Brain microvascular endothelial cell (primary cell): ENCODE data around the gene ABLIM1.
A peak's percentile ranks its signal among the peaks of the same experiment; 100 is the strongest.

Experiments
- DNase-seq: peaks from one replicate; pipeline ENCODE4 v3.0.0-alpha.2; 2020
- H3K27ac ChIP-seq: fragments of 250-450 bp; sonication (Bioruptor Pico); 2 replicates; pipeline ENCODE4 v1.5.1; 2020; ENCODE audit warnings: mild to moderate bottlenecking, moderate library complexity
- H3K27me3 ChIP-seq: fragments of 250-450 bp; sonication (Bioruptor Pico); replicated peaks from 2 replicates; pipeline ENCODE4 v1.5.1; 2020; ENCODE audit warnings: mild to moderate bottlenecking
- H3K36me3 ChIP-seq: fragments of 250-450 bp; sonication (Bioruptor Pico); replicated peaks from 2 replicates; pipeline ENCODE4 v1.5.1; 2020; ENCODE audit warnings: mild to moderate bottlenecking
- H3K4me3 ChIP-seq: 2 replicates; pipeline ENCODE4 v1.5.1; 2011; ENCODE audit warnings: low read depth, mild to moderate bottlenecking, control low read depth, low read length, moderate library complexity
- in situ Hi-C: cut with HindIII; loops from 2 replicates; pipeline ENCODE4 v1.10.0; 2017; ENCODE audit warnings: low sequenced_read_pairs, low pct_ligation_motif_present
- TF ChIP-seq, protein P1 (sequence below): IDR thresholded peaks from 2 replicates; pipeline ENCODE4 v1.5.1; 2011; ENCODE audit warnings: low read depth, mild to moderate bottlenecking, moderate library complexity, low read length, control low read depth, inconsistent platforms; ENCODE audit errors: missing control alignments

Gene ABLIM1

DNA sequence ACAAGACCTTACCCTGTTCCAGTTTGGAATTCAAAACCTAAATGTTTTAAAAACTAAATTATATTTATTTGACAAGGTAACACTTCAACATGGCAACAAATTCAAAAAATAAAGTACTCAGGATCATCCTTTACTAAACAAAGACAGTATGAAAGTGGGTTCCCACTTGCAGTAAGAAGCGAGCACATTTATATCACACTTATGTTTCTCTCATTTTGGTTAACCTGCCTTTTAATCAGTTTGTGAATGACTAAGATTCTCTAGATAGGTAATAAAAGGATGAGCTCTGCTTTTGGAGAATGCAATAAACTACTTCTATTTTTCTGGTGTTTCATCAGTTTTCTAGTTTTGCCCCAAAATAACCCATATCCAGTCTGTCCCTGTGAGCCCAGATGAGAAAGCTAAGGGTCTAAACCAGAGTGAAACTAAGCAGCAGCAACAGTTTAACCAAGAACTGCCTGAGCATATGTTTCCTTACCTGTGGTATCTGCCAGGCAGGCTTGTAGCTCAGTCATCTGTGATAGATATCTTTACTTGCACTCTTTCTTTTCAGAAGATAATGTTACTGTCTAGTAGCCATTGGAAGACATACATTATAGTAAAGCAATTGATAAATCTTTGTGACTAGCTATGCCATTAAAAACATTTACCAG is 64.1 kb downstream of the ABLIM1 start:
- DNase-seq = no peak
- in situ Hi-C loops = no loop called here
- no peaks in the 10 kb centered on the region for H3K27me3 ChIP-seq
- H3K4me3 ChIP-seq = no peak overlapping the region
- TF ChIP-seq, protein P1, sequence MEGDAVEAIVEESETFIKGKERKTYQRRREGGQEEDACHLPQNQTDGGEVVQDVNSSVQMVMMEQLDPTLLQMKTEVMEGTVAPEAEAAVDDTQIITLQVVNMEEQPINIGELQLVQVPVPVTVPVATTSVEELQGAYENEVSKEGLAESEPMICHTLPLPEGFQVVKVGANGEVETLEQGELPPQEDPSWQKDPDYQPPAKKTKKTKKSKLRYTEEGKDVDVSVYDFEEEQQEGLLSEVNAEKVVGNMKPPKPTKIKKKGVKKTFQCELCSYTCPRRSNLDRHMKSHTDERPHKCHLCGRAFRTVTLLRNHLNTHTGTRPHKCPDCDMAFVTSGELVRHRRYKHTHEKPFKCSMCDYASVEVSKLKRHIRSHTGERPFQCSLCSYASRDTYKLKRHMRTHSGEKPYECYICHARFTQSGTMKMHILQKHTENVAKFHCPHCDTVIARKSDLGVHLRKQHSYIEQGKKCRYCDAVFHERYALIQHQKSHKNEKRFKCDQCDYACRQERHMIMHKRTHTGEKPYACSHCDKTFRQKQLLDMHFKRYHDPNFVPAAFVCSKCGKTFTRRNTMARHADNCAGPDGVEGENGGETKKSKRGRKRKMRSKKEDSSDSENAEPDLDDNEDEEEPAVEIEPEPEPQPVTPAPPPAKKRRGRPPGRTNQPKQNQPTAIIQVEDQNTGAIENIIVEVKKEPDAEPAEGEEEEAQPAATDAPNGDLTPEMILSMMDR = no peak
- no peaks in the 10 kb centered on the region for H3K36me3 ChIP-seq
- no peak overlapping the region for H3K27ac ChIP-seq

DNA sequence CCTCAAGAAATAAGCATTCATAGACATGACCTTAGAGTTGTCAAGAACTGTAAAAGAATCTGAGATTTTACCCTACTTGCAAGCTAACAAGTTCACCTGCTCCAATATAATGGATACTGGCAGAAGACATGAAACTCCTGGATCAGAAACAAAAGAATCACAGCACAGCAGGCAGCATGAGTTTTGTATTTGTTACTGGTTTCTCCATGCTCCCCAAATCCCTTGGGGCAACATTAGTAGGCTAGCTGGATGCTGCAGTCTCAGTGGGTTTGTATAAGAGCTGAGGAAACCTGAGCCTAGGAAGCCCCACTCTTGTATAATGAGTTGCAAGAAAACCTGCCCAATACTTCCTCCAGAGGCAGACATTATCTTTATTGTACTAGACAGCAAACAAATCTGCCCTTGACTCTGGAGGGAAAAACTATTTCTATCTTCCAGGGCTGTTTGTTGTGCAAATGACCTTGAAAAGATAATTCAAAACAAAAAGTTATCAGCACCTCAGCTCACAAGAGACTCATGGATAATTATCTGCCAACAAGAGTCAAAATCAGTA is 64.8 kb downstream of the ABLIM1 start:
- no peak overlapping the region for H3K27ac ChIP-seq
- H3K36me3 ChIP-seq = no peaks in the 10 kb centered on the region
- no peaks in the 10 kb centered on the region for H3K27me3 ChIP-seq
- TF ChIP-seq, protein P1 = no peak
- DNase-seq = no peak
- no peak overlapping the region for H3K4me3 ChIP-seq
- in situ Hi-C loops = no loop called here

DNA sequence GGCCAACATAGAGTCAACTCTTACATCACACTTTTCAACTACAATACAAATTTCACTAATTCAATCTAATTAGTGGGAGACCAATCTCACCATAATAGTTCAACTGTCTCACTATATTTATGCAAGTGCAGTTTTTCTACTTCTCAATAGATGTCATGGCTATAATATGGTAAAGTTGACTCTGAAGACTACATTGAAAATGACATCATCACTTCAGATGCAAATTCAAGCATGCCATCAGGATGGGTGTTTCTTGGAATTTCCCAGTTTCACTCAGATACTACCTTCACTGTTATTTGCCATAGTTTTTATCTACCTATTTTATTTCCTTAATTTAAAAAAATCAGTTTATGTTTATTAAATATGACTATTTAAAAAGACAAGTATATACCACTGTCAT is 67.1 kb downstream of the ABLIM1 start:
- TF ChIP-seq, protein P1 = no peak
- H3K27me3 ChIP-seq = no peaks in the 10 kb centered on the region
- in situ Hi-C loops = no loop called here
- no peak overlapping the region for H3K4me3 ChIP-seq
- H3K36me3 ChIP-seq = no peaks in the 10 kb centered on the region
- H3K27ac ChIP-seq = no peak overlapping the region
- no peak for DNase-seq

DNA sequence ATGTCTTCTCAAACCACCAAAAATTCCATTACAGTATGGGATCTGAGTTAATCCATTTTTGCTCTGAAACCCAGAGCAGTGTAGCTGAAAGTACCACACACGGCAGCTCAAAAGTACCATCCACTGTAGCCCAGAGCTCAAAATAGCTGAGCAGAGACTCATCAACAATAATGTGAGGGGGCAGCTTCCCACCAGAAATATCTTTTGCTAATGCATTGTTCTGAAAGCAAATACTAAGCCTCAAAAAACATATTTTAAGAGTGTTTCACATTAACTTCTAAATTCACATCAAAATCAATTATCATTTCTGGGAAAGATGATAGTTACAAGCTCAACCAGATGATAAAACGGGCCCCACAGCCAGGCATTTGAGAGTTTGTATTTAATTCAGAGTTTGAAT is 73.7 kb downstream of the ABLIM1 start:
- TF ChIP-seq, protein P1 = no peak
- in situ Hi-C loops = no loop called here
- Histone ChIP-seq H3K27ac (no peak overlapping the region), H3K4me3 (no peak overlapping the region), H3K27me3 (no peaks in the 10 kb centered on the region), H3K36me3 (no peaks in the 10 kb centered on the region)
- DNase-seq = peak; percentile 21

DNA sequence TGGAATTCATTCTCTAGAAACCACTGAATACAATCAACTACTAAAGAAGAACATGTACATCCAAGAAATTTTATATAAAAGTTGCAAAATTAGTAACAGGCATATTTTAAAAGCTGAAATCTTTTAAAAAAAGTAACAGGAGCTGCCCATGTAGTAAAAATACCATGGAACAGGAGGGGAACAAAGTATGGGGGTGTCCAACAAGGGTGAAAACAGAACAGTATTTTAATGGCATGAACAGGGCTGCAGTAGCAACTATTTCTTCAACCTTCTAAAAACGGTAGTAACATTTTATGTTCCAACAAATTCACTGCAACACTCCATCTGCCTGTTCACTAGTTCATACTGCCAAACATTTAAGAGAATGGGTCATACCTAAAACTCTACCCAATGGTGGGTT is 77.0 kb downstream of the ABLIM1 start:
- no peak for DNase-seq
- Histone ChIP-seq H3K27ac (no peak overlapping the region), H3K36me3 (no peaks in the 10 kb centered on the region), H3K4me3 (no peak overlapping the region), H3K27me3 (no peaks in the 10 kb centered on the region)
- in situ Hi-C loops = no loop called here
- TF ChIP-seq, protein P1 = no peak

DNA sequence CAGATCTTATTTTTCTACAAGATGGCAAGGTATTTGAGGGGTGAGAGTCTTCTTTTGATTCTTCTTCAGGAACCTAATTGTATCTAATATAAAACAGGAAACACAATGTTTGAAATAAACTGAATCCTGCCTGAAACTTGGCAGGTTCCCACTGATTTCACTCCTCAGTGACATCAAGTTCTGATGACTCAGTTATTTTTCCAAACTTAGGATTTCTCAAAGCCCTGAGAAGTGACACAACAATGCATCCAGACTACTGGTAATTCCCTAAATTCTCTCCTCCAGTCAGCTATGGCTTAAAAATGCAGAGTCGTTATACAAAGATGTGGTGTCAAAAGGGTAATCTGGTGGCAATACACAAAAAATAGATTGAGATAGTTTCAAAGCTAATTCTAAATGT is 80.9 kb downstream of the ABLIM1 start:
- H3K36me3 ChIP-seq = no peaks in the 10 kb centered on the region
- no peak overlapping the region for H3K4me3 ChIP-seq
- in situ Hi-C loops = no loop called here
- TF ChIP-seq, protein P1 = no peak
- no peak overlapping the region for H3K27ac ChIP-seq
- DNase-seq = peak; percentile 63
- H3K27me3 ChIP-seq = no peaks in the 10 kb centered on the region
